Activated CD4-positive, alpha-beta T cell treated with anti-CD3 and anti-CD28 coated beads, Interleukin-2, amount 10 ng/mL, durations not matched to agents 7 days and 5 days (primary cell): ENCODE results near the gene GPR4. TPM values are rescaled to one million over a fixed set of nuclear protein-coding genes. Genes with fewer than 3 reads are reported as not detected.
"Not testable (repeated sequence)": the region's sequence is repeated elsewhere in the genome, so short reads cannot be mapped to it uniquely, and the experiment has no call there.

Experiments used
- CTCF ChIA-PET: fragments of 350-600 bp; sonication (Branson Sonifier 250); formaldehyde crosslinking; loops from one replicate; lab custom pipeline; 2021; ENCODE audit warnings: antibody characterized with exemption; lab: Charles Lee
- POLR2A ChIA-PET: fragments of 350-600 bp; sonication (Branson Sonifier 250); formaldehyde crosslinking; loops from one replicate; lab custom pipeline; 2021; ENCODE audit warnings: antibody characterized with exemption; lab: Charles Lee
- DNase-seq: peaks from one replicate; pipeline ENCODE4 v3.0.0-alpha.2; 2020
- H3K27ac Mint-ChIP-seq: one replicate; pipeline ENCODE4 v1.8.0; 2021; ENCODE audit warnings: mild to moderate bottlenecking, moderate library complexity, mixed read lengths
- H3K27me3 Mint-ChIP-seq: one replicate; pipeline ENCODE4 v1.8.0; 2021; ENCODE audit warnings: mixed read lengths
- H3K36me3 Mint-ChIP-seq: one replicate; pipeline ENCODE4 v1.8.0; 2021; ENCODE audit warnings: low read depth, mixed read lengths
- H3K4me1 Mint-ChIP-seq: one replicate; pipeline ENCODE4 v1.8.0; 2021; ENCODE audit warnings: mixed read lengths
- H3K4me3 Mint-ChIP-seq: one replicate; pipeline ENCODE4 v1.8.0; 2021; ENCODE audit warnings: mild to moderate bottlenecking, moderate library complexity, mixed read lengths
- H3K9me3 Mint-ChIP-seq: one replicate; pipeline ENCODE4 v1.8.0; 2021; ENCODE audit warnings: mixed read lengths
- total RNA-seq, 2 experiments: library from RNA; stranded (reverse); gene quantifications; one replicate each; pipeline ENCODE4 v1.2.3, GENCODE V29; 2021

GPR4 gene
- total RNA-seq, 2 experiments from 2014 or later: not detected

GRCh38 chr19:45615795-45616703 is 14.0 kb upstream of the GPR4 start:
- Mint-ChIP-seq H3K4me1 (peaks cover 24% of the 10 kb centered on the region), H3K27me3 (no peaks in the 10 kb centered on the region), H3K36me3 (peaks cover 47% of the 10 kb centered on the region), H3K27ac (peak overlapping the region; percentile 71), H3K4me3 (no peak overlapping the region), H3K9me3 (no peaks in the 10 kb centered on the region)
- DNase-seq: peak; percentile 78
- ChIA-PET CTCF (interaction anchor here (0.8 to 2.3 kb wide), 5 partner anchors 8 to 177 kb away, joined by 3 to 13 read pairs (median 4); no protein-coding TSS in a partner anchor), POLR2A (no interaction called here)

GRCh38 chr19:45615056-45615455 is 13.0 kb upstream of the GPR4 start:
- DNase-seq, H3K4me3 Mint-ChIP-seq, POLR2A ChIA-PET, H3K9me3 Mint-ChIP-seq, H3K27me3 Mint-ChIP-seq, H3K27ac Mint-ChIP-seq: not testable (repeated sequence)
- H3K36me3 Mint-ChIP-seq: peaks cover 46% of the 10 kb centered on the region
- H3K4me1 Mint-ChIP-seq: peaks cover 24% of the 10 kb centered on the region
- CTCF ChIA-PET: interaction anchor here (1.1 to 2.3 kb wide), 2 partner anchors 27 to 129 kb away, joined by 3 to 13 read pairs; no protein-coding TSS in a partner anchor

- ChIA-PET CTCF (interaction anchor here (0.6 to 2.3 kb wide), 8 partner anchors 11 to 103 kb away, joined by 4 to 14 read pairs (median 5); partner anchors contain the start of genes EML2 and QPCTL), POLR2A (interaction anchor here (1.0 kb wide), 1 partner anchor 28 kb away, joined by 4 read pairs; no protein-coding TSS in a partner anchor)
- peaks cover 24% of the 10 kb centered on the region for H3K4me1 Mint-ChIP-seq
- H3K4me3 Mint-ChIP-seq: no peak overlapping the region
- H3K27me3 Mint-ChIP-seq: no peaks in the 10 kb centered on the region
- no peaks in the 10 kb centered on the region for H3K9me3 Mint-ChIP-seq
- peak; percentile 40 for DNase-seq
- peaks cover 49% of the 10 kb centered on the region for H3K36me3 Mint-ChIP-seq
- peak overlapping the region; percentile 80 for H3K27ac Mint-ChIP-seq
Observed at GRCh38 chr19:45613926-45614725, 12.1 kb upstream of the GPR4 start.

GRCh38 chr19:45608948-45609347 is 6.9 kb upstream of the GPR4 start:
- no peaks in the 10 kb centered on the region for H3K27me3 Mint-ChIP-seq
- ChIA-PET POLR2A (no interaction called here), CTCF (interaction anchor here (1.2 kb wide), 1 partner anchor 8 kb away, joined by 4 read pairs; no protein-coding TSS in a partner anchor)
- peaks cover 32% of the 10 kb centered on the region for H3K36me3 Mint-ChIP-seq
- H3K4me3 Mint-ChIP-seq: no peak overlapping the region
- H3K27ac Mint-ChIP-seq: no peak overlapping the region
- H3K4me1 Mint-ChIP-seq: peaks cover 16% of the 10 kb centered on the region
- no peaks in the 10 kb centered on the region for H3K9me3 Mint-ChIP-seq
- no peak for DNase-seq

- Mint-ChIP-seq H3K9me3 (no peaks in the 10 kb centered on the region), H3K36me3 (peaks cover 22% of the 10 kb centered on the region), H3K27ac (peak overlapping the region; percentile 85), H3K27me3 (peaks cover 10% of the 10 kb centered on the region), H3K4me1 (peaks cover 16% of the 10 kb centered on the region), H3K4me3 (no peak overlapping the region)
- ChIA-PET POLR2A (no interaction called here), CTCF (interaction anchor here (0.8 to 1.7 kb wide), 7 partner anchors 9 to 168 kb away, joined by 3 to 6 read pairs (median 4); no protein-coding TSS in a partner anchor)
- peak; percentile 40 for DNase-seq
Observed at GRCh38 chr19:45607071-45608029, 5.3 kb upstream of the GPR4 start.

GRCh38 chr19:45601115-45601514 is 897 bp downstream of the GPR4 start:
- ChIA-PET CTCF (interaction anchor here (1.6 kb wide), 1 partner anchor 41 kb away, joined by 5 read pairs; no protein-coding TSS in a partner anchor), POLR2A (no interaction called here)
- Mint-ChIP-seq H3K9me3 (no peaks in the 10 kb centered on the region), H3K4me1 (peaks cover 28% of the 10 kb centered on the region), H3K4me3 (no peak overlapping the region), H3K36me3 (peaks cover 4% of the 10 kb centered on the region), H3K27ac (no peak overlapping the region), H3K27me3 (peaks cover 69% of the 10 kb centered on the region)
- DNase-seq: no peak

- CTCF ChIA-PET: interaction anchor here (0.6 to 1.6 kb wide), 3 partner anchors 42 to 115 kb away, joined by 3 to 5 read pairs (median 3); no protein-coding TSS in a partner anchor
- H3K27ac Mint-ChIP-seq: no peak overlapping the region
- peaks cover 4% of the 10 kb centered on the region for H3K36me3 Mint-ChIP-seq
- POLR2A ChIA-PET: no interaction called here
- peaks cover 28% of the 10 kb centered on the region for H3K4me1 Mint-ChIP-seq
- no peaks in the 10 kb centered on the region for H3K9me3 Mint-ChIP-seq
- H3K27me3 Mint-ChIP-seq: peaks cover 73% of the 10 kb centered on the region
- no peak for DNase-seq
- no peak overlapping the region for H3K4me3 Mint-ChIP-seq
Observed at GRCh38 chr19:45600340-45600885, 1.6 kb downstream of the GPR4 start.

- Mint-ChIP-seq H3K4me3 (no peak overlapping the region), H3K36me3 (peaks cover 4% of the 10 kb centered on the region), H3K27me3 (peaks cover 76% of the 10 kb centered on the region), H3K27ac (no peak overlapping the region), H3K9me3 (no peaks in the 10 kb centered on the region), H3K4me1 (peaks cover 28% of the 10 kb centered on the region)
- DNase-seq: no peak
- CTCF ChIA-PET: interaction anchor here (1.1 to 1.2 kb wide), 2 partner anchors 8 to 12 kb away, joined by 3 read pairs; no protein-coding TSS in a partner anchor
- POLR2A ChIA-PET: no interaction called here
Observed at GRCh38 chr19:45599286-45599685, 2.7 kb downstream of the GPR4 start.

- no peak for DNase-seq
- H3K27me3 Mint-ChIP-seq: peaks cover 75% of the 10 kb centered on the region
- peak overlapping the region; percentile 14 for H3K4me3 Mint-ChIP-seq
- peak overlapping the region; percentile 50 for H3K27ac Mint-ChIP-seq
- H3K4me1 Mint-ChIP-seq: peaks cover 28% of the 10 kb centered on the region
- no peaks in the 10 kb centered on the region for H3K9me3 Mint-ChIP-seq
- ChIA-PET CTCF (interaction anchor here (1.1 to 1.2 kb wide), 2 partner anchors 9 to 11 kb away, joined by 3 read pairs; no protein-coding TSS in a partner anchor), POLR2A (no interaction called here)
- peaks cover 4% of the 10 kb centered on the region for H3K36me3 Mint-ChIP-seq
Observed at GRCh38 chr19:45598267-45599001, 3.6 kb downstream of the GPR4 start.

GRCh38 chr19:45597425-45598111 is 4.4 kb downstream of the GPR4 start:
- peaks cover 4% of the 10 kb centered on the region for H3K36me3 Mint-ChIP-seq
- peaks cover 69% of the 10 kb centered on the region for H3K27me3 Mint-ChIP-seq
- H3K9me3 Mint-ChIP-seq: no peaks in the 10 kb centered on the region
- H3K4me3 Mint-ChIP-seq: no peak overlapping the region
- DNase-seq: no peak
- ChIA-PET CTCF (no interaction called here), POLR2A (no interaction called here)
- no peak overlapping the region for H3K27ac Mint-ChIP-seq
- peaks cover 25% of the 10 kb centered on the region for H3K4me1 Mint-ChIP-seq
